ENCODE measurements around the gene CFAP43. TPM values are rescaled to one million over a fixed set of nuclear protein-coding genes. Genes with fewer than 3 reads are reported as not detected.

Gene CFAP43
- total and polyA plus RNA-seq, 12 donors, result 0.28 to 4.2 (median 1.3) TPM

DNA sequence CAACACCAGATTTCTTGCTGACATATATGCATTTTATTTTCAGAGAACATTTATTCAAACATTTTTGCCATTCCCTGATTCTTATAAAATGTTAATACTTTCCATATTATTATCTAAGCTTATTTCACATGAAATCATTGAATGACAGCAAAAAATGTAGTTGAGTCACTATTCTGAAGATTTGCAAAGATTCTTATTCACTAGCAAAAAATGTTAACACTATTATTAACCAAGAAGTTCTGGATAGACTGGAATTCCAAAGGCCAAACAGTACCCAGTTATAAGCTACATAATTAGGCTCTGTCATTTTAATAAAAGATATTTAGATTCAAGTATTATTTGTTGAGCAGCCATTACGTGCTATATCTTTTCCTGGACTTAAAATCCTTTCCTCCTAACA, 41.1 kb upstream of the CFAP43 start:
- TF ChIP-seq, protein P1, sequence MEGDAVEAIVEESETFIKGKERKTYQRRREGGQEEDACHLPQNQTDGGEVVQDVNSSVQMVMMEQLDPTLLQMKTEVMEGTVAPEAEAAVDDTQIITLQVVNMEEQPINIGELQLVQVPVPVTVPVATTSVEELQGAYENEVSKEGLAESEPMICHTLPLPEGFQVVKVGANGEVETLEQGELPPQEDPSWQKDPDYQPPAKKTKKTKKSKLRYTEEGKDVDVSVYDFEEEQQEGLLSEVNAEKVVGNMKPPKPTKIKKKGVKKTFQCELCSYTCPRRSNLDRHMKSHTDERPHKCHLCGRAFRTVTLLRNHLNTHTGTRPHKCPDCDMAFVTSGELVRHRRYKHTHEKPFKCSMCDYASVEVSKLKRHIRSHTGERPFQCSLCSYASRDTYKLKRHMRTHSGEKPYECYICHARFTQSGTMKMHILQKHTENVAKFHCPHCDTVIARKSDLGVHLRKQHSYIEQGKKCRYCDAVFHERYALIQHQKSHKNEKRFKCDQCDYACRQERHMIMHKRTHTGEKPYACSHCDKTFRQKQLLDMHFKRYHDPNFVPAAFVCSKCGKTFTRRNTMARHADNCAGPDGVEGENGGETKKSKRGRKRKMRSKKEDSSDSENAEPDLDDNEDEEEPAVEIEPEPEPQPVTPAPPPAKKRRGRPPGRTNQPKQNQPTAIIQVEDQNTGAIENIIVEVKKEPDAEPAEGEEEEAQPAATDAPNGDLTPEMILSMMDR (IDR thresholded peaks at IDR 0.05), result no peak
- no peak for TF ChIP-seq POLR2A (IDR thresholded peaks at IDR 0.05)
- intact Hi-C loops (cut with DNase I), result no loop called here
- 76 to 93% (median 85%) methylated on average over 1 of the region's 1 CpG for WGBS, 4 donors
- Histone ChIP-seq H3K9me3 (replicated peaks in 1 of 3) (no peaks in the 10 kb centered on the region), H3K27me3 (peaks cover 4% of the 10 kb centered on the region), H3K27ac (no peak overlapping the region), H3K4me1 (replicated peaks in 1 of 2) (peaks cover 5 to 7% of the 10 kb centered on the region in 2 donors), H3K4me3 (no peak overlapping the region), H3K36me3 (replicated peaks in 1 of 2) (no peaks in the 10 kb centered on the region)
- DNase-seq, result no peak

DNA sequence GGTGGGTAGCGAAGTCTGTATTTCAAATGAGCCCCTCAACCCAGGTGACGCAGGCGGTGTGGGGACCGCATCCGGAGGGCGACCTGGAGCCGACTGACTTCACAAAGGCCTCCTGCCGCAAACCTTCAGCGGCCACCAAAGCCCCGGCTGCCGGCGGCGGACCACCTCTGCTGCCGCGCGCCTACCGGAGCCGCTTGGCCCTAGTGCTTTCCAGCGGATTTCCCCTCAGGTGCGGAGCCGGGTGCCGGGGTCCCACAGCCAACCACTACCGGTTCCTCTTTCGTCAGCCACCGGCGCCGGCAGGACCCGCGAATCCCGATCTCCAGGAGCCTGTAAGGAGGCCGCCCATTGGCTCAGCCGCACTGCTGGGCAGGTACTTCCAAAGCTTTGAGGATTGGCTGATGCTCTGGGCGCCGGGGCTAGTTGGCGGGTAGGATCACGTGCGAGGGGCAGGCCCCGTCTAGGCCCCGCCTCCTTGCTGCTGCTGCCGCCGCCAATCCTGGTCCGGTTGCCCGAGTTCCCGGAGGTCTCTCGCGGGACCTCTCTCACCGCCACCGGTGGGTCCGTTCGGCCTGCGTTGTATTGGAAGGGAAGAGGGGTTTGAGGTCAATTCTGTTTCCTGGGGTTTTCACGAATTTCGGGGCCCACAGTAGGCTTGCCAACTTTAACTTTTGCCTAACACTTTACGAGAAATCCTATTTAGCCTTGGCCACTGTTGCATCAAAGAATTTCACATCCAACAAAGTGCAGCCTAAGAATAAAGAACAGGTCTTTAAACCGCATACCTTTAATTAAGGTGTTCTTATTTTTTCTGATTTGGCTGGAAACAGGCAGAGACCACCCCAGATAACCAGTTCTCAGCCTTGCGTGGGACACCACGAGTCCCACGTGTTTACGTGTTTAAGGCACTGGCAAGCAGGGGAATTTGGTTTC, 36.8 kb upstream of the CFAP43 start, which contains the start of gene GSTO2:
Gene GSTO2 (plus strand): TSS at position 472 of the 933 bp plus-strand sequence. CDS start 5,732 bp downstream, outside the sequence.
- peak; percentile 98 to 100 (median 100) for DNase-seq
- peak; percentile 74 to 86 for TF ChIP-seq POLR2A (IDR thresholded peaks at IDR 0.05)
- TF ChIP-seq, protein P1 (IDR thresholded peaks at IDR 0.05), result no peak
- Histone ChIP-seq H3K27me3 (no peaks in the 10 kb centered on the region), H3K9me3 (replicated peaks in 1 of 3) (no peaks in the 10 kb centered on the region), H3K4me1 (replicated peaks in 1 of 2) (peaks cover 13 to 27% of the 10 kb centered on the region in 2 donors), H3K4me3 (peak within 1 kb of the TSS in 3 of 4 donors; percentile 89 to 91 (median 91)), H3K36me3 (replicated peaks in 1 of 2) (peaks cover 0 to 37% of the 10 kb centered on the region in 2 donors), H3K27ac (peak within 1 kb of the TSS; percentile 82 to 98 (median 87))
- intact Hi-C loops (cut with DNase I), result no loop called here
- WGBS, 4 donors, result 2 to 4% (median 3%) methylated on average over 28 to 59 of the region's 59 CpGs

- 7 to 11% (median 8%) methylated on average over 10 of the region's 10 CpGs for WGBS, 4 donors
- peaks cover 0 to 41% of the 10 kb centered on the region in 2 donors for H3K36me3 ChIP-seq (replicated peaks in 1 of 2)
- H3K9me3 ChIP-seq (replicated peaks in 1 of 3), result no peaks in the 10 kb centered on the region
- no peak for DNase-seq
- peaks cover 19 to 34% of the 10 kb centered on the region in 2 donors for H3K4me1 ChIP-seq (replicated peaks in 1 of 2)
- intact Hi-C loops (cut with DNase I), result no loop called here
- no peaks in the 10 kb centered on the region for H3K27me3 ChIP-seq
- peak overlapping the region; percentile 82 to 98 (median 87) for H3K27ac ChIP-seq
- H3K4me3 ChIP-seq, result peak overlapping the region in 3 of 4 donors; percentile 89 to 91 (median 91)
- TF ChIP-seq, protein P1 (IDR thresholded peaks at IDR 0.05), result no peak
- TF ChIP-seq POLR2A (IDR thresholded peaks at IDR 0.05), result no peak
These were observed 36.2 kb upstream of the CFAP43 start for GRCh38 chr10:104268405-104268712.

- Histone ChIP-seq H3K36me3 (replicated peaks in 1 of 2) (peaks cover 0 to 46% of the 10 kb centered on the region in 2 donors), H3K4me3 (peak overlapping the region in 1 of 4 donors; percentile 91), H3K9me3 (replicated peaks in 1 of 3) (no peaks in the 10 kb centered on the region), H3K27me3 (no peaks in the 10 kb centered on the region), H3K4me1 (replicated peaks in 1 of 2) (peaks cover 20 to 38% of the 10 kb centered on the region in 2 donors), H3K27ac (peak overlapping the region; percentile 82 to 98 (median 87))
- DNase-seq, result no peak
- no peak for TF ChIP-seq POLR2A (IDR thresholded peaks at IDR 0.05)
- TF ChIP-seq, protein P1 (IDR thresholded peaks at IDR 0.05), result no peak
- WGBS, 4 donors, result 90 to 96% (median 93%) methylated on average over 14 of the region's 14 CpGs
- intact Hi-C loops (cut with DNase I), result no loop called here
These were observed 35.7 kb upstream of the CFAP43 start for GRCh38 chr10:104267721-104268404.

Measured in adrenal gland (tissue), 12 donors.